Measurements from ENCODE around the gene PSTK.
A peak's percentile ranks its signal among the peaks of the same experiment; 100 is the strongest.

PSTK gene

GRCh38 chr10:122998934-122999333 lies 18.7 kb downstream of the PSTK start:
- ATAC-seq (replicated peaks) = no peak
- peaks cover 21 to 35% of the 10 kb centered on the region in 2 donors for H3K4me1 Mint-ChIP-seq (ENCODE audit: low read depth in 2 of 2)
- DNase-seq = no peak
- no peaks in the 10 kb centered on the region for H3K9me3 Mint-ChIP-seq
- peaks cover 49% of the 10 kb centered on the region for H3K36me3 Mint-ChIP-seq (ENCODE audit: insufficient read depth)
- H3K27me3 Mint-ChIP-seq = no peaks in the 10 kb centered on the region
- peak overlapping the region in 1 of 2 donors; percentile 56 for H3K27ac Mint-ChIP-seq
- H3K4me3 Mint-ChIP-seq = no peak overlapping the region

GRCh38 chr10:122999347-122999746 lies 19.1 kb downstream of the PSTK start:
- H3K4me3 Mint-ChIP-seq = peak overlapping the region in 1 of 2 donors; percentile 23
- H3K36me3 Mint-ChIP-seq (ENCODE audit: insufficient read depth) = peaks cover 46% of the 10 kb centered on the region

GRCh38 chr10:123000155-123000554 lies 20.0 kb downstream of the PSTK start:
- peaks cover 20 to 35% of the 10 kb centered on the region in 2 donors for H3K4me1 Mint-ChIP-seq (ENCODE audit: low read depth in 2 of 2)
- H3K36me3 Mint-ChIP-seq (ENCODE audit: insufficient read depth) = peaks cover 37% of the 10 kb centered on the region
- no peak overlapping the region for H3K4me3 Mint-ChIP-seq
- H3K27me3 Mint-ChIP-seq = no peaks in the 10 kb centered on the region
- no peak for ATAC-seq (replicated peaks)
- no peaks in the 10 kb centered on the region for H3K9me3 Mint-ChIP-seq
- DNase-seq = no peak
- peak overlapping the region; percentile 33 to 75 for H3K27ac Mint-ChIP-seq

More at GRCh38 chr10:122999347-122999746, 19.1 kb downstream of the PSTK start:
- ATAC-seq (replicated peaks) (peak; percentile 55), DNase-seq (no peak)
- Mint-ChIP-seq H3K9me3 (no peaks in the 10 kb centered on the region), H3K4me1 (ENCODE audit: low read depth in 2 of 2) (peaks cover 21 to 35% of the 10 kb centered on the region in 2 donors), H3K27ac (peak overlapping the region; percentile 33 to 75), H3K27me3 (no peaks in the 10 kb centered on the region)

- H3K27me3 Mint-ChIP-seq = no peaks in the 10 kb centered on the region
- H3K4me1 Mint-ChIP-seq (ENCODE audit: low read depth in 2 of 2) = peaks cover 16 to 47% of the 10 kb centered on the region in 2 donors
- no peak for DNase-seq
- H3K36me3 Mint-ChIP-seq (ENCODE audit: insufficient read depth) = peaks cover 25% of the 10 kb centered on the region
- H3K4me3 Mint-ChIP-seq = peak overlapping the region in 1 of 2 donors; percentile 12
- ATAC-seq (replicated peaks) = no peak
- H3K9me3 Mint-ChIP-seq = no peaks in the 10 kb centered on the region
- peak overlapping the region; percentile 76 to 89 for H3K27ac Mint-ChIP-seq
Observed at GRCh38 chr10:123001370-123001769, 21.2 kb downstream of the PSTK start.

- DNase-seq (no peak), ATAC-seq (replicated peaks) (no peak)
- H3K4me1 Mint-ChIP-seq (ENCODE audit: low read depth in 2 of 2) = peaks cover 30 to 56% of the 10 kb centered on the region in 2 donors
Observed at GRCh38 chr10:123004298-123004697, 24.1 kb downstream of the PSTK start.

GRCh38 chr10:123007558-123008354 lies 27.6 kb downstream of the PSTK start:
- Mint-ChIP-seq H3K4me1 (ENCODE audit: low read depth in 2 of 2) (peaks cover 23 to 53% of the 10 kb centered on the region in 2 donors), H3K27ac (peak overlapping the region; percentile 99), H3K4me3 (peak overlapping the region; percentile 97 to 98), H3K9me3 (no peaks in the 10 kb centered on the region), H3K27me3 (no peaks in the 10 kb centered on the region), H3K36me3 (ENCODE audit: insufficient read depth) (peaks cover 16% of the 10 kb centered on the region)
- DNase-seq (peak; percentile 26 to 35 (median 32)), ATAC-seq (replicated peaks) (peak; percentile 34)

More at GRCh38 chr10:123004298-123004697, 24.1 kb downstream of the PSTK start:
- Mint-ChIP-seq H3K27ac (no peak overlapping the region), H3K27me3 (no peaks in the 10 kb centered on the region), H3K36me3 (ENCODE audit: insufficient read depth) (peaks cover 24% of the 10 kb centered on the region), H3K9me3 (no peaks in the 10 kb centered on the region), H3K4me3 (no peak overlapping the region)

- no peaks in the 10 kb centered on the region for H3K9me3 Mint-ChIP-seq
Observed at GRCh38 chr10:123008355-123009104, 28.3 kb downstream of the PSTK start, which contains the start of the genes ACADSB and IKZF5. ACADSB (plus strand) TSS chr10:123009006; CDS start chr10:123009030, 24 bp downstream. IKZF5 (minus strand) TSS chr10:123008795; CDS start chr10:122998625, 10,170 bp downstream.

GRCh38 chr10:123009105-123009820 lies 29.1 kb downstream of the PSTK start:
- ATAC-seq (replicated peaks) = no peak
- Mint-ChIP-seq H3K4me1 (ENCODE audit: low read depth in 2 of 2) (peaks cover 27 to 53% of the 10 kb centered on the region in 2 donors), H3K36me3 (ENCODE audit: insufficient read depth) (peaks cover 17% of the 10 kb centered on the region), H3K27ac (peak overlapping the region; percentile 99), H3K9me3 (no peaks in the 10 kb centered on the region), H3K4me3 (peak overlapping the region; percentile 97 to 98), H3K27me3 (no peaks in the 10 kb centered on the region)
- DNase-seq = peak in 2 of 3 experiments; percentile 4 to 15

More at GRCh38 chr10:123008355-123009104, 28.3 kb downstream of the PSTK start, which contains the start of the genes ACADSB and IKZF5:
- Mint-ChIP-seq H3K27ac (peak within 1 kb of the TSS; percentile 99), H3K36me3 (ENCODE audit: insufficient read depth) (peaks cover 20% of the 10 kb centered on the region), H3K4me3 (peak within 1 kb of the TSS; percentile 97 to 98), H3K4me1 (ENCODE audit: low read depth in 2 of 2) (peaks cover 27 to 53% of the 10 kb centered on the region in 2 donors), H3K27me3 (no peaks in the 10 kb centered on the region)
- ATAC-seq (replicated peaks) = peak; percentile 85
- DNase-seq = peak; percentile 94 to 97 (median 94)

- peaks cover 17% of the 10 kb centered on the region for H3K36me3 Mint-ChIP-seq (ENCODE audit: insufficient read depth)
- no peaks in the 10 kb centered on the region for H3K9me3 Mint-ChIP-seq
- H3K27me3 Mint-ChIP-seq = no peaks in the 10 kb centered on the region
- peaks cover 27 to 35% of the 10 kb centered on the region in 2 donors for H3K4me1 Mint-ChIP-seq (ENCODE audit: low read depth in 2 of 2)
- no peak overlapping the region for H3K4me3 Mint-ChIP-seq
- ATAC-seq (replicated peaks) (no peak), DNase-seq (no peak)
- no peak overlapping the region for H3K27ac Mint-ChIP-seq
Observed at GRCh38 chr10:123011987-123012386, 31.8 kb downstream of the PSTK start.

GRCh38 chr10:123013456-123014419 lies 33.5 kb downstream of the PSTK start:
- Mint-ChIP-seq H3K4me3 (no peak overlapping the region), H3K9me3 (no peaks in the 10 kb centered on the region), H3K4me1 (ENCODE audit: low read depth in 2 of 2) (peaks cover 20 to 24% of the 10 kb centered on the region in 2 donors), H3K36me3 (ENCODE audit: insufficient read depth) (peaks cover 9% of the 10 kb centered on the region), H3K27me3 (no peaks in the 10 kb centered on the region), H3K27ac (no peak overlapping the region)
- no peak for DNase-seq
- no peak for ATAC-seq (replicated peaks)

GRCh38 chr10:123014772-123015171 lies 34.6 kb downstream of the PSTK start:
- H3K4me3 Mint-ChIP-seq = no peak overlapping the region
- peaks cover 11 to 16% of the 10 kb centered on the region in 2 donors for H3K4me1 Mint-ChIP-seq (ENCODE audit: low read depth in 2 of 2)
- no peak for DNase-seq
- no peaks in the 10 kb centered on the region for H3K9me3 Mint-ChIP-seq
- ATAC-seq (replicated peaks) = no peak
- H3K27me3 Mint-ChIP-seq = no peaks in the 10 kb centered on the region
- H3K27ac Mint-ChIP-seq = no peak overlapping the region
- peaks cover 6% of the 10 kb centered on the region for H3K36me3 Mint-ChIP-seq (ENCODE audit: insufficient read depth)

- DNase-seq = no peak
- H3K4me3 Mint-ChIP-seq = no peak overlapping the region
- no peaks in the 10 kb centered on the region for H3K9me3 Mint-ChIP-seq
- H3K27me3 Mint-ChIP-seq = no peaks in the 10 kb centered on the region
- ATAC-seq (replicated peaks) = no peak
- H3K4me1 Mint-ChIP-seq (ENCODE audit: low read depth in 2 of 2) = peaks cover 4 to 7% of the 10 kb centered on the region in 2 donors
- H3K36me3 Mint-ChIP-seq (ENCODE audit: insufficient read depth) = peaks cover 6% of the 10 kb centered on the region
- no peak overlapping the region for H3K27ac Mint-ChIP-seq
Observed at GRCh38 chr10:123016228-123016627, 36.0 kb downstream of the PSTK start.

All from effector memory CD8-positive, alpha-beta T cell (primary cell).